Neuronal stem cell (in vitro differentiated cells): Measurements from ENCODE around the gene CARTPT.

Experiments used
- DNase-seq: peaks from one replicate; pipeline ENCODE4 v3.0.0-alpha.2; 2013; ENCODE audit warnings: low spot score
- H2AFZ ChIP-seq: one replicate; pipeline ENCODE4 v1.6.1; 2013; ENCODE audit warnings: mild to moderate bottlenecking, low read length, inconsistent platforms
- H2AK5ac ChIP-seq: 2 replicates; pipeline ENCODE4 v1.6.1; 2013; ENCODE audit warnings: low read depth, mild to moderate bottlenecking, inconsistent platforms, low read length, moderate library complexity, mixed read lengths
- H2BK120ac ChIP-seq: 2 replicates; pipeline ENCODE4 v1.6.1; 2013; ENCODE audit warnings: low read depth, mild to moderate bottlenecking, inconsistent platforms, low read length, moderate library complexity, mixed read lengths
- H2BK12ac ChIP-seq: one replicate; pipeline ENCODE4 v1.6.1; 2013; ENCODE audit warnings: low read length, inconsistent platforms
- H2BK15ac ChIP-seq: 2 replicates; pipeline ENCODE4 v1.6.1; 2013; ENCODE audit warnings: mild to moderate bottlenecking, low read length, inconsistent platforms, mixed read lengths
- H2BK5ac ChIP-seq: one replicate; pipeline ENCODE4 v1.6.1; 2013; ENCODE audit warnings: inconsistent platforms, mild to moderate bottlenecking, low read length, moderate library complexity
- H3K14ac ChIP-seq: one replicate; pipeline ENCODE4 v1.6.1; 2013; ENCODE audit warnings: low read length, inconsistent platforms
- H3K18ac ChIP-seq: 2 replicates; pipeline ENCODE4 v1.6.1; 2013; ENCODE audit warnings: low read length, inconsistent platforms
- H3K23ac ChIP-seq: 2 replicates; pipeline ENCODE4 v1.6.1; 2013; ENCODE audit warnings: low read depth, mild to moderate bottlenecking, mixed read lengths, low read length, inconsistent platforms; ENCODE audit not compliant: poor library complexity
- H3K27ac ChIP-seq: replicated peaks from 3 replicates; pipeline ENCODE4 v1.5.1; 2013; ENCODE audit warnings: low read length, inconsistent platforms
- H3K27me3 ChIP-seq, 3 experiments: 2 replicates each; pipeline ENCODE4 v1.6.1; 2013; ENCODE audit warnings: low read length in 3 of 3, mild to moderate bottlenecking in 2 of 3, inconsistent platforms in 1 of 3, low read depth in 1 of 3, mixed read lengths in 1 of 3, moderate library complexity in 1 of 3; ENCODE audit not compliant: control insufficient read depth in 3 of 3, insufficient read depth in 3 of 3
- H3K36me3 ChIP-seq, 2 donors: replicated peaks in 1 of 2; 2 replicates each; pipeline ENCODE4 v1.6.1; 2013; ENCODE audit warnings: low read length in 2 of 2; ENCODE audit not compliant: control insufficient read depth in 2 of 2, insufficient read depth in 2 of 2
- H3K4ac ChIP-seq: 2 replicates; pipeline ENCODE4 v1.6.1; 2013; ENCODE audit warnings: inconsistent platforms, mild to moderate bottlenecking, low read length, moderate library complexity
- H3K4me1 ChIP-seq, 2 donors: 1 replicate in 1 of 2; 2 replicates in 1 of 2; pipeline ENCODE4 v1.6.1; 2013; ENCODE audit warnings: low read length in 2 of 2, low read depth in 1 of 2; ENCODE audit not compliant: control insufficient read depth in 2 of 2, insufficient read depth in 1 of 2
- H3K4me2 ChIP-seq: one replicate; pipeline ENCODE4 v1.6.1; 2013; ENCODE audit warnings: mild to moderate bottlenecking, low read length, inconsistent platforms; ENCODE audit not compliant: insufficient read depth, poor library complexity, severe bottlenecking
- H3K4me3 ChIP-seq, 2 donors: 2 replicates each; pipeline ENCODE4 v1.5.1; 2013; ENCODE audit warnings: low read length in 2 of 2, mild to moderate bottlenecking in 2 of 2, inconsistent platforms in 1 of 2, moderate library complexity in 1 of 2
- H3K79me1 ChIP-seq: one replicate; pipeline ENCODE4 v1.6.1; 2013; ENCODE audit warnings: low read depth, mild to moderate bottlenecking, inconsistent platforms, low read length, moderate library complexity
- H3K9ac ChIP-seq: one replicate; pipeline ENCODE4 v1.6.1; 2013; ENCODE audit warnings: mild to moderate bottlenecking, low read depth, low read length, inconsistent platforms; ENCODE audit not compliant: poor library complexity
- H3K9me3 ChIP-seq, 2 donors: replicated peaks in 1 of 2; 2 replicates each; pipeline versions ENCODE3 to v1.6.1; 2013; ENCODE audit warnings: low read length in 2 of 2, mild to moderate bottlenecking in 2 of 2, inconsistent platforms in 1 of 2, low read depth in 1 of 2, mixed read lengths in 1 of 2, moderate library complexity in 1 of 2; ENCODE audit not compliant: control insufficient read depth in 2 of 2, insufficient read depth in 1 of 2
- H4K8ac ChIP-seq: one replicate; pipeline ENCODE4 v1.6.1; 2013; ENCODE audit warnings: low read depth, mild to moderate bottlenecking, inconsistent platforms, low read length, moderate library complexity
- H4K91ac ChIP-seq: one replicate; pipeline ENCODE4 v1.6.1; 2013; ENCODE audit warnings: low read length, low read depth, mild to moderate bottlenecking, inconsistent platforms; ENCODE audit not compliant: poor library complexity
- WGBS, 2 donors: extraction: QIAGEN DNeasy Blood & Tissue Kit; methylation state at CpG; one replicate each; pipeline ENCODE4 v1.1.7; 2013; ENCODE audit warnings: missing lambda C conversion rate in 2 of 2, mixed read lengths in 1 of 2; ENCODE audit not compliant: insufficient read length in 2 of 2, insufficient replicate concordance in 1 of 2; ENCODE audit errors: extremely low coverage in 2 of 2; 5-methylcytosine and 5-hydroxymethylcytosine counted together

The CARTPT gene

GRCh38 chr5:71700803-71701202 lies 18.3 kb upstream of the CARTPT start:
- no peak overlapping the region for H2BK120ac ChIP-seq
- H2BK5ac ChIP-seq: no peak overlapping the region
- H4K91ac ChIP-seq: no peak overlapping the region
- no peak overlapping the region for H2BK12ac ChIP-seq
- H3K4ac ChIP-seq: no peak overlapping the region
- H3K27me3 ChIP-seq: peaks cover 0 to 16% (median 0%) of the 10 kb centered on the region in 3 experiments
- H2AK5ac ChIP-seq: no peak overlapping the region
- H3K4me1 ChIP-seq: peaks cover 8% of the 10 kb centered on the region in 2 donors
- H3K23ac ChIP-seq: no peak overlapping the region
- no peak overlapping the region for H3K18ac ChIP-seq
- no peak overlapping the region for H3K27ac ChIP-seq
- no peak overlapping the region for H3K4me3 ChIP-seq
- no peak overlapping the region for H3K4me2 ChIP-seq
- H3K9ac ChIP-seq: no peak overlapping the region
- H3K9me3 ChIP-seq: no peaks in the 10 kb centered on the region
- no peak overlapping the region for H2BK15ac ChIP-seq
- H3K79me1 ChIP-seq: no peaks in the 10 kb centered on the region
- H3K14ac ChIP-seq: no peak overlapping the region
- H3K36me3 ChIP-seq: no peaks in the 10 kb centered on the region
- DNase-seq: no peak
- H4K8ac ChIP-seq: no peak overlapping the region
- no peak overlapping the region for H2AFZ ChIP-seq

GRCh38 chr5:71701407-71701806 lies 17.7 kb upstream of the CARTPT start:
- no peak overlapping the region for H3K4me2 ChIP-seq
- no CpG with 5 or more reads among the region's 3 CpGs for WGBS, 2 donors
- no peak overlapping the region for H3K4me3 ChIP-seq

DNA sequence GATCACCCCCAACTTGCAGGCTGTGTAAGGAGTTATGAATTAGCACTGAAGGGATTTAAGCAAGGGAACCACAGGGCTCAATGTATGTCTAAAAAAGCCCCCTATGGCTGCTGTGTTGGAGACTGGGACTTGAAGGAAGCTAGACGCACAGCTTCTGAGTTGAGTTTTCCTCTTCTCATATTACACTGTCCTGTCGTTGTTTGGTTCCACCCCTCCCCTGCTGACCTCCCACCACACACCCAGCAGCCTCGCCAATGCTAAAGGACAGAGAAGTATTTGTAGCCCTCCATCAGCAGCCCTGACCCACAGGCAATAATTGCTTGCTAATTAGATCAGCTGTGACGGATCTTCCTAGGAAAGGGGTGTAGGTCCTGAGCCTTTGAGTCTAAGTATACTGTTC lies 15.1 kb upstream of the CARTPT start:
- Histone ChIP-seq H3K4me3 (no peak overlapping the region), H3K4me1 (peaks cover 6 to 8% of the 10 kb centered on the region in 2 donors), H3K9ac (no peak overlapping the region), H2AK5ac (no peak overlapping the region), H2AFZ (peak overlapping the region; percentile 60), H2BK120ac (no peak overlapping the region), H3K4ac (no peak overlapping the region), H3K79me1 (no peaks in the 10 kb centered on the region), H3K9me3 (no peaks in the 10 kb centered on the region), H3K27me3 (peaks cover 0 to 43% (median 0%) of the 10 kb centered on the region in 3 experiments), H3K18ac (no peak overlapping the region), H4K8ac (no peak overlapping the region), H4K91ac (no peak overlapping the region), H3K23ac (no peak overlapping the region), H2BK15ac (no peak overlapping the region), H2BK5ac (no peak overlapping the region), H2BK12ac (no peak overlapping the region), H3K14ac (no peak overlapping the region), H3K27ac (no peak overlapping the region), H3K36me3 (no peaks in the 10 kb centered on the region), H3K4me2 (no peak overlapping the region)
- peak; percentile 30 for DNase-seq
- WGBS, 2 donors: no CpG with 5 or more reads among the region's 4 CpGs

More at GRCh38 chr5:71701407-71701806, 17.7 kb upstream of the CARTPT start:
- Histone ChIP-seq H4K91ac (no peak overlapping the region), H2BK120ac (no peak overlapping the region), H3K9ac (no peak overlapping the region), H2AK5ac (no peak overlapping the region), H2BK12ac (no peak overlapping the region), H3K4ac (no peak overlapping the region), H3K23ac (no peak overlapping the region), H3K4me1 (peaks cover 8% of the 10 kb centered on the region in 2 donors), H3K9me3 (no peaks in the 10 kb centered on the region), H4K8ac (no peak overlapping the region), H3K36me3 (no peaks in the 10 kb centered on the region), H2BK15ac (no peak overlapping the region), H2BK5ac (no peak overlapping the region), H3K27me3 (peaks cover 0 to 22% (median 0%) of the 10 kb centered on the region in 3 experiments), H3K14ac (no peak overlapping the region), H3K18ac (peak overlapping the region; percentile 8), H3K27ac (no peak overlapping the region), H3K79me1 (no peaks in the 10 kb centered on the region), H2AFZ (no peak overlapping the region)
- DNase-seq: no peak

GRCh38 chr5:71705421-71705820 lies 13.7 kb upstream of the CARTPT start:
- H4K91ac ChIP-seq: no peak overlapping the region

More at GRCh38 chr5:71705421-71705820, 13.7 kb upstream of the CARTPT start:
- Histone ChIP-seq H2AK5ac (no peak overlapping the region), H3K36me3 (no peaks in the 10 kb centered on the region), H2BK12ac (no peak overlapping the region), H3K9ac (no peak overlapping the region), H3K14ac (no peak overlapping the region), H2BK15ac (no peak overlapping the region), H3K27me3 (peaks cover 0 to 51% (median 0%) of the 10 kb centered on the region in 3 experiments), H3K4me1 (peaks cover 6% of the 10 kb centered on the region in 2 donors), H3K18ac (no peak overlapping the region), H3K79me1 (no peaks in the 10 kb centered on the region), H3K9me3 (no peaks in the 10 kb centered on the region), H2BK5ac (no peak overlapping the region), H2BK120ac (no peak overlapping the region), H2AFZ (no peak overlapping the region), H3K4me3 (no peak overlapping the region), H3K27ac (no peak overlapping the region), H3K23ac (no peak overlapping the region), H3K4ac (no peak overlapping the region), H3K4me2 (no peak overlapping the region), H4K8ac (no peak overlapping the region)
- DNase-seq: no peak
- no CpG with 5 or more reads among the region's 5 CpGs for WGBS, 2 donors
